NB4 (cell line): ENCODE data around the gene LAMTOR2.

Experiments used
- DNase-seq: peaks from one replicate; pipeline ENCODE4 v3.0.0; 2010; ENCODE audit warnings: low read depth
- H3K4me3 ChIP-seq: one replicate; pipeline ENCODE4 v1.5.1; 2011; ENCODE audit warnings: mild to moderate bottlenecking, low read depth, low read length, moderate library complexity
- MAX ChIP-seq: IDR thresholded peaks from 2 replicates; pipeline ENCODE4 v1.6.1; 2011; ENCODE audit warnings: low read depth, low read length
- MYC ChIP-seq: IDR thresholded peaks from 2 replicates; pipeline ENCODE4 v1.6.1; 2011; ENCODE audit warnings: low read depth, low read length
- POLR2A ChIP-seq: IDR thresholded peaks from 2 replicates; pipeline ENCODE4 v1.6.1; 2011; ENCODE audit warnings: mild to moderate bottlenecking; ENCODE audit not compliant: insufficient read length; ENCODE audit errors: extremely low read depth
- TF ChIP-seq, protein P1 (sequence below): IDR thresholded peaks from one replicate; pipeline ENCODE4 v1.5.1; 2012; ENCODE audit warnings: low read depth, low read length

Gene LAMTOR2

DNA sequence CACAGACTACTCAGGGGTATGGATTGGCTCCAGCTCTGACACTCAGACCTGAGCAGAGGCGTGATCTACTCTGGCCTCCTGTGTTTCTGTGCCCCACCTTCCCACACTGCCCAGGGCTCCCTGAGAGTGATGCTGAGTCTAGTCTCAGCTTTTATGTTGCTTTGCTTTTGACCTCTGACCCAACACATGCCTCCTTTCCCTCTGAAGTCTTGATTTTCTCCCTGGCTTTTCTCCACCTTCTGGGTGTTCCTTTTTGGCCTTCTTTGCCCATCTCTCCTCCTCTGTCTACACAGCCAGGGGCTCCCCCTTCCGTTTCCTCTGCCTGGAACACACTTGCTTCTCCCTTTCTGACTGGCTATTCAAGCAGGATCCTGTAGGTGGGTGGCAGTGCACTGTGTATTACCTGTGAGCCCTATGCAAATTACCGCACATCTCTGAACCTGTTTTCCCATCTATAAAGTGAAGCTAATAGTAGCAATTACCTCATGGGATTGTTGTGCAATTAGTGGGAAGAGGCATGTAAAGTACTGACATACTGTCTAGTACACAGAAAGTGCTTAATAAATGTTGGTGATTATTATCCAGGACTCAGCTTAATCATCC, 41.4 kb downstream of the LAMTOR2 start:
- TF ChIP-seq MAX (no peak), MYC (no peak), POLR2A (no peak)
- TF ChIP-seq, protein P1, sequence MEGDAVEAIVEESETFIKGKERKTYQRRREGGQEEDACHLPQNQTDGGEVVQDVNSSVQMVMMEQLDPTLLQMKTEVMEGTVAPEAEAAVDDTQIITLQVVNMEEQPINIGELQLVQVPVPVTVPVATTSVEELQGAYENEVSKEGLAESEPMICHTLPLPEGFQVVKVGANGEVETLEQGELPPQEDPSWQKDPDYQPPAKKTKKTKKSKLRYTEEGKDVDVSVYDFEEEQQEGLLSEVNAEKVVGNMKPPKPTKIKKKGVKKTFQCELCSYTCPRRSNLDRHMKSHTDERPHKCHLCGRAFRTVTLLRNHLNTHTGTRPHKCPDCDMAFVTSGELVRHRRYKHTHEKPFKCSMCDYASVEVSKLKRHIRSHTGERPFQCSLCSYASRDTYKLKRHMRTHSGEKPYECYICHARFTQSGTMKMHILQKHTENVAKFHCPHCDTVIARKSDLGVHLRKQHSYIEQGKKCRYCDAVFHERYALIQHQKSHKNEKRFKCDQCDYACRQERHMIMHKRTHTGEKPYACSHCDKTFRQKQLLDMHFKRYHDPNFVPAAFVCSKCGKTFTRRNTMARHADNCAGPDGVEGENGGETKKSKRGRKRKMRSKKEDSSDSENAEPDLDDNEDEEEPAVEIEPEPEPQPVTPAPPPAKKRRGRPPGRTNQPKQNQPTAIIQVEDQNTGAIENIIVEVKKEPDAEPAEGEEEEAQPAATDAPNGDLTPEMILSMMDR = no peak
- DNase-seq = no peak
- no peak overlapping the region for H3K4me3 ChIP-seq

DNA sequence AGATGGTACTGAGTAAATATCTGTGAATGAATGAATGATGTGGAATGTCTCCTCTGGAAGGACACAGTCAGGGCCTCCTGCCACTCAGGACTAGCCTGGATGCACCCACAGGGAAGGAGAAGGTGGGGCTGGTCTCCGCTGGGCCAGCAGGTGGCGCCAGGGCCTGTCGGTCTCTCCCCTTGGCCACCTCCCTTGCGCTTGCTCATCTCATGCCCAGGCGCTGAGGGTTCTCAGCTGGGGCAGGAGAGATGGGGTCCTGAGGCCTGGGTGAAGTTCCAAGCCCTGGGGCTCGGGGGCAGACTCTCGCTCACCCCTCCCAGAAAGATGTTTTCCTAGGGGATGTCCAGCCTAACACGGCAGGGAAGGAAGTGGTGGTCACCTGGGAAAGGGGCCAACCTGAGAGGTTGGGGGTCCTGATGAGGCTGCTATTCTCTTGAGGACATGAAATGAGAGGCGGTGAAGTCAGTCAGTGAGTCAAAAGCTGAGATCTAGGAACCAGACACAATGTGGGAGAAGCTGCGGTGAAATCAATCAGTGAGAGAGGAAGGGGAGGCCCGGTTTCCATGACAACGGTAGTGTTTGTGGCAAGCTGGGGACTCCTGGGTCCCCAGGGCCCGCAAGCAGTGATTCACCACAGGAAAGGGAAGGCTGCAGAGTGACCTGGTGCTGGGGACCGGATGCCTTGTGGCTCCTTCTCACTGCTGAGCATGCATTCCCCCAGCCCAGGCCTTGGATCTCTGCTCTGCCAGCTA, 42.2 kb downstream of the LAMTOR2 start:
- H3K4me3 ChIP-seq = no peak overlapping the region
- TF ChIP-seq MAX (peak; percentile 29; the same call in 1 of the 2 replicates), MYC (peak; percentile 12; the same call in 1 of the 2 replicates), POLR2A (no peak)
- TF ChIP-seq, protein P1 = peak; percentile 89
- DNase-seq = peak; percentile 96

DNA sequence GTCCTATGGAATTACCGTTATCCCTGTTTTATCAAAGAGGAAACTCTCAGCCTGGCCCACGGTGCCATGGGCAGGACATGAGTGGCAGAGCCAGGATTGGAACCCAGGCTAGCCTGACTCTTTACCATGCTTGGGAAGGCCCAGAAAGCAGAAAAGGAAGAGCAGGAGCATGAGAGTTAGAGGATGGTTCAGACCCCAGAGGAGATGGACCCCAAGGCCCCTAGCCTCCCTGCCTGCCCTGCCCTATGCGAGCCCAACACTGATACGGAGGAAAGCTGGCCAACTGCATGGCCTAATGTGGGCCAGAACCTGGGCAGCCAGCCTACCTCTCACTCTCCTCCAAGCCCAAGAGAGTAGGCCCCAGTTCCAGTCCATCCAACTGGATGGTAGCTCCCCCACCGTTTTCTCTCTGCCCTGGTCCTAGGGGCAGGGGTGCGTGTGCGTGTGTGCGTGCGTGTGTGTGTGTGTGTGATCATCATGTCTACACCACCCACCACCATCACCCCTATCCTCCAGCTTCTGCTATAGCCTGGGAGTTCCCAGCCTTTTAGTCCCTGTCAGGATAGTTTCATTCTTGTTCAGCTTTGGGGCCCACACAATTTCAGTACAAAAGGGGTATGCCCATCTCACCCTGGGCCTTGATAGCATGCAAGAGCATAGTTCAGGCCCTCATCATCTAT, 43.1 kb downstream of the LAMTOR2 start:
- TF ChIP-seq, protein P1 = no peak
- TF ChIP-seq POLR2A (no peak), MYC (no peak), MAX (no peak)
- no peak overlapping the region for H3K4me3 ChIP-seq
- no peak for DNase-seq

- TF ChIP-seq MYC = no peak
- TF ChIP-seq, protein P1 = no peak
- TF ChIP-seq POLR2A = no peak
- no peak for TF ChIP-seq MAX
- H3K4me3 ChIP-seq = no peak overlapping the region
- DNase-seq = no peak
These were observed 44.2 kb downstream of the LAMTOR2 start for GRCh38 chr1:156098784-156099183.

DNA sequence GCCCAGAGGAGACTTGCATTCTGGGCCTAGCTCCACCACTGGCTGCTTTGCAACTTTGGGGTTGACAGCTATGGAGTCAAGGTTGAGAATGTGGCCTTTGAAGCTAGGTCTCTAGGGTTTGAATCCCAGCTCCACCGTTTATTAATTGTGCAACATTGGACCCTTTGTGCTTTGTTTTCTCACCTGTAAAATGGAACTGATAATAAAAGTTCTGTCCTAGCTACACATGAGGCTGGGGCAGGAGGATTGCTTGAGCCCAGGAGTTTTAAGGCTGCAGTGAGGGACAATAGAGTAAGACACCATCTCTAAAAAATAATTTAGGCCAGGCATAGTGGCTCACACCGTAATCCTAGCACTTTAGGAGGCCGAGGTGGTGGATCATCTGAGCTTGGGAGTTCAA, 44.7 kb downstream of the LAMTOR2 start:
- no peak overlapping the region for H3K4me3 ChIP-seq
- TF ChIP-seq, protein P1 = no peak
- no peak for TF ChIP-seq MYC
- TF ChIP-seq POLR2A = no peak
- no peak for TF ChIP-seq MAX
- no peak for DNase-seq
